K562 (cell line): ENCODE measurements around the gene IL34. TPM values are rescaled to one million over a fixed set of nuclear protein-coding genes. Genes with fewer than 3 reads are reported as not detected.

Source experiments
- ATAC-seq: fragments of 200-7000 bp; cut with Tn5 transposase; 3 replicates; pipeline ENCODE4 v1.9.1; 2020; ENCODE audit warnings: moderate library complexity
- BruUV-seq: library from RNA; stranded (reverse); fragments of 400-500 nt; replicated peaks from 2 replicates; lab custom pipeline; 2021; lab: Mats Ljungman, UMichigan
- CTCF ChIA-PET: fragments of 300-600 bp; formaldehyde crosslinking; extraction: SDS; loops from one replicate; lab custom pipeline; 2021; ENCODE audit warnings: low intra/inter-chr PET ratio; lab: Yijun Ruan, JAX
- POLR2A ChIA-PET: fragments of 300-600, 350-650 bp; sonication (Branson Sonifier 250); formaldehyde crosslinking; extraction: SDS; loops from one replicate; lab custom pipeline; 2021; ENCODE audit warnings: antibody characterized with exemption, inconsistent platforms; lab: Yijun Ruan, JAX
- DNase-seq, 4 experiments: peaks; one replicate each; pipeline versions ENCODE4 v3.0.0 to v3.0.0-alpha.2; 2011 to 2018; ENCODE audit warnings: low spot score in 3 of 4, mixed read lengths in 3 of 4; ENCODE audit errors: extremely low read depth in 1 of 4
- FAIRE-seq: peaks from 2 replicates; lab custom pipeline; 2011; peaks lifted over from hg19 to GRCh38; lab: Jason Lieb, UNC
- H2AFZ ChIP-seq: 2 replicates; pipeline ENCODE4 v1.6.0; 2011; ENCODE audit warnings: low read depth, low read length, control low read depth, inconsistent platforms
- H3K27ac ChIP-seq: fragments of 200-600 bp; 3 replicates; pipeline ENCODE4 v1.8.0; 2011; ENCODE audit warnings: low read depth, mild to moderate bottlenecking, control low read depth, inconsistent platforms, low read length, moderate library complexity, mixed read lengths; ENCODE audit errors: extremely low read depth
- H3K27me3 ChIP-seq, 2 experiments: fragments of 300-600 bp in 1 of 2; 2 replicates in 1 of 2; 3 replicates in 1 of 2; pipeline versions ENCODE4 v1.6.0 to v1.8.0; 2011; ENCODE audit warnings: inconsistent platforms in 2 of 2, low read length in 2 of 2, mild to moderate bottlenecking in 1 of 2, mixed read lengths in 1 of 2, moderate library complexity in 1 of 2; ENCODE audit not compliant: control insufficient read depth in 2 of 2, insufficient read depth in 2 of 2
- H3K36me3 ChIP-seq: fragments of 300-600 bp; 3 replicates; pipeline ENCODE4 v1.8.0; 2011; ENCODE audit warnings: mild to moderate bottlenecking, low read length, inconsistent platforms; ENCODE audit not compliant: control insufficient read depth, insufficient read depth
- H3K4me1 ChIP-seq, 2 experiments: fragments of 200-600 bp in 1 of 2; replicated peaks in 1 of 2; 2 replicates in 1 of 2; 3 replicates in 1 of 2; pipeline versions ENCODE4 v1.5.1 to v1.8.0; 2011; ENCODE audit warnings: inconsistent platforms in 2 of 2, low read length in 2 of 2, mild to moderate bottlenecking in 1 of 2, mixed read lengths in 1 of 2, moderate library complexity in 1 of 2; ENCODE audit not compliant: control insufficient read depth in 2 of 2, insufficient read depth in 2 of 2
- H3K4me2 ChIP-seq: 2 replicates; pipeline ENCODE4 v1.6.1; 2011; ENCODE audit warnings: low read length, control low read depth, inconsistent platforms, mixed read lengths; ENCODE audit not compliant: insufficient read depth
- H3K4me3 ChIP-seq: fragments of 200-600 bp; sonication (generic), shearing (Covaris generic); 2 replicates; pipeline ENCODE4 v1.5.1; 2016; ENCODE audit warnings: control low read depth, inconsistent platforms
- H3K79me2 ChIP-seq: fragments of 200-600 bp; 3 replicates; pipeline ENCODE4 v1.8.0; 2011; ENCODE audit warnings: low read length, inconsistent platforms; ENCODE audit not compliant: control insufficient read depth, insufficient read depth
- H3K9ac ChIP-seq, 2 experiments: 2 replicates each; pipeline versions ENCODE4 v1.6.0 to v1.6.1; 2011; ENCODE audit warnings: low read depth in 2 of 2, low read length in 2 of 2, control low read depth in 1 of 2, inconsistent platforms in 1 of 2, mild to moderate bottlenecking in 1 of 2, mixed read lengths in 1 of 2; ENCODE audit not compliant: insufficient read depth in 1 of 2
- H3K9me1 ChIP-seq: one replicate; pipeline ENCODE4 v1.6.0; 2011; ENCODE audit warnings: inconsistent platforms, mild to moderate bottlenecking, low read length, moderate library complexity; ENCODE audit not compliant: control insufficient read depth, insufficient read depth
- H3K9me3 ChIP-seq: replicated peaks from 2 replicates; pipeline ENCODE4 v1.5.1; 2011; ENCODE audit warnings: low read depth, low read length, inconsistent platforms; ENCODE audit not compliant: control insufficient read depth, insufficient read depth
- H4K20me1 ChIP-seq: replicated peaks from 2 replicates; pipeline ENCODE4 v1.6.1; 2011; ENCODE audit warnings: low read length, inconsistent platforms, mixed read lengths; ENCODE audit not compliant: control insufficient read depth, insufficient read depth
- ATF2 ChIP-seq: sonication (generic); formaldehyde crosslinking; IDR thresholded peaks from 2 replicates; pipeline ENCODE4 v1.8.1; 2022; ENCODE audit warnings: missing genetic modification reagents
- ATF3 ChIP-seq, 2 experiments: fragments of 450-650 bp in 1 of 2; sonication (generic) in 1 of 2; formaldehyde crosslinking in 1 of 2; IDR thresholded peaks in 1 of 2; conservative IDR thresholded peaks in 1 of 2; 2 replicates each; pipeline versions ENCODE4 v1.6.1 to v1.8.1; 2016 to 2023; ENCODE audit warnings: mild to moderate bottlenecking in 2 of 2, moderate library complexity in 2 of 2, inconsistent platforms in 1 of 2, missing genetic modification reagents in 1 of 2
- BMI1 ChIP-seq: fragments of 150-350 bp; IDR thresholded peaks from 2 replicates; pipeline ENCODE4 v1.6.1; 2014; ENCODE audit warnings: low read length
- ELK3 ChIP-seq: fragments of 450-650 bp; formaldehyde crosslinking; IDR thresholded peaks from 2 replicates; pipeline ENCODE4 v1.4.0; 2020; ENCODE audit warnings: mild to moderate bottlenecking
- HMGN3 ChIP-seq: IDR thresholded peaks from 2 replicates; pipeline ENCODE4 v1.6.1; 2011; ENCODE audit warnings: borderline replicate concordance, low read depth, mild to moderate bottlenecking, mixed read lengths, low read length; ENCODE audit not compliant: insufficient read length; ENCODE audit errors: extremely low read depth
- KAT2B ChIP-seq: IDR thresholded peaks from one replicate; pipeline ENCODE4 v1.6.1; 2012; ENCODE audit warnings: low read depth, mild to moderate bottlenecking, control low read depth, inconsistent platforms, low read length, moderate library complexity
- MXD1 ChIP-seq: fragments of 250-450 bp; sonication (Bioruptor Pico); IDR thresholded peaks from 2 replicates; pipeline ENCODE4 v1.8.0; 2021; ENCODE audit warnings: borderline replicate concordance, mild to moderate bottlenecking, moderate library complexity; ENCODE audit not compliant: poor library complexity, severe bottlenecking
- PCBP2 ChIP-seq: fragments of 200-400 bp; formaldehyde crosslinking; IDR thresholded peaks from 2 replicates; pipeline ENCODE4 v1.6.1; 2018; ENCODE audit warnings: low read length, low read depth, mild to moderate bottlenecking, moderate library complexity; ENCODE audit not compliant: poor library complexity, severe bottlenecking
- PHTF2 ChIP-seq: fragments of 250-450 bp; sonication (Bioruptor Pico); IDR thresholded peaks from 2 replicates; pipeline ENCODE4 v1.5.0; 2021; ENCODE audit warnings: mild to moderate bottlenecking
- POLR2A ChIP-seq: fragments of 450-650 bp; conservative IDR thresholded peaks from 2 replicates; pipeline ENCODE4 v1.6.1; 2016
- POLR2AphosphoS5 ChIP-seq: IDR thresholded peaks from 2 replicates; pipeline ENCODE4 v1.6.1; 2011; ENCODE audit warnings: mild to moderate bottlenecking, low read depth, low read length, moderate library complexity; ENCODE audit not compliant: control insufficient read depth, insufficient read depth
- TBL1XR1 ChIP-seq, 2 experiments: IDR thresholded peaks; 2 replicates each; pipeline ENCODE4 v1.6.1; 2012; ENCODE audit warnings: improper control_type of control experiment in 2 of 2, low read length in 2 of 2, mild to moderate bottlenecking in 1 of 2
- ZNF699 ChIP-seq: fragments of 250-450 bp; sonication (Bioruptor Pico); IDR thresholded peaks from 2 replicates; pipeline ENCODE4 v1.8.0; 2021; ENCODE audit warnings: mild to moderate bottlenecking, moderate library complexity; ENCODE audit not compliant: insufficient replicate concordance
- WGBS: fragments of 100-300 bp; shearing (Covaris generic); methylation state at CpG from one replicate; pipeline ENCODE4 v1.1.6; 2016; ENCODE audit warnings: low coverage, mixed read lengths; ENCODE audit not compliant: insufficient coverage; ENCODE audit errors: missing lambda C conversion rate; 5-methylcytosine and 5-hydroxymethylcytosine counted together
- in situ Hi-C: fragments of 300-500 bp; cut with MboI; formaldehyde crosslinking; loops from 4 replicates; pipeline ENCODE4 v1.15.0; 2018; ENCODE audit warnings: inconsistent platforms, mixed read lengths
- intact Hi-C: fragments of 100-400 bp; cut with micrococcal nuclease; formaldehyde crosslinking; loops from 2 replicates; pipeline ENCODE4 v1.14.2; 2022
- polyA plus RNA-seq, 8 experiments: library from polyadenylated mRNA; depleted of rRNA in 4 of 8; stranded (reverse) in 5 of 8; unstranded in 3 of 8; fragments of >200 nt; fragmentation: Nextera tagmentation in 2 of 8; fragmentation: Illumina TruSeq in 1 of 8; extraction: Ambion mirVana in 2 of 8; extraction: Trizol in 1 of 8; gene quantifications; 2 replicates each; pipeline versions ENCODE4 v1.2.1 to v1.2.3, GENCODE V29; 2011 to 2014; ENCODE audit warnings: inconsistent platforms in 1 of 8, missing spikeins in 1 of 8
- total RNA-seq, 7 experiments: library from RNA; depleted of rRNA in 6 of 7; stranded (reverse); fragments of >200 nt in 6 of 7; fragmentation: Illumina TruSeq in 2 of 7; extraction: Trizol in 2 of 7; gene quantifications; 2 replicates each; pipeline versions ENCODE4 v1.2.1 to v1.2.3, GENCODE V29; 2011 to 2021; ENCODE audit warnings: low replicate concordance in 1 of 7

Gene IL34
- total and polyA plus RNA-seq, 9 of the 15 experiments (the other 6 are each of a cell fraction or from before 2014, with no cell fraction given): 0.07 to 0.18 (median 0.10) TPM; not detected in 6

- CTCF ChIA-PET: no interaction called here
- Histone ChIP-seq H2AFZ (no peak overlapping the region), H3K79me2 (peaks cover 49% of the 10 kb centered on the region), H3K4me1 (peaks cover 15 to 76% of the 10 kb centered on the region in 2 experiments), H3K27me3 (no peaks in the 10 kb centered on the region), H3K9ac (peak overlapping the region in 1 of 2 experiments; percentile 85; a peak in 2 of 4 replicates), H3K9me3 (no peaks in the 10 kb centered on the region), H3K4me2 (no peak overlapping the region), H4K20me1 (peaks cover 12% of the 10 kb centered on the region; the same call in 1 of the 2 replicates), H3K36me3 (peaks cover 62% of the 10 kb centered on the region; the same call in 2 of the 3 replicates), H3K4me3 (no peak overlapping the region), H3K27ac (no peak overlapping the region), H3K9me1 (no peaks in the 10 kb centered on the region)
- in situ Hi-C loops (no loop called here), intact Hi-C loops (no loop called here)
- ATAC-seq: no peak
- POLR2A ChIA-PET: no interaction called here
- no peak for FAIRE-seq
- no peak for DNase-seq
- BruUV-seq: no TSS peak
- WGBS: 78% methylated on average over 11 of the region's 14 CpGs
- TF ChIP-seq ELK3: no peak
- no peak for TF ChIP-seq HMGN3
- no peak for TF ChIP-seq TBL1XR1 (IDR thresholded peaks at IDR 0.05; ENCODE audit: low read length in 2 of 2)
- no peak for TF ChIP-seq PCBP2
- no peak for TF ChIP-seq MXD1 (CRISPR knock-in tag)
- TF ChIP-seq POLR2AphosphoS5: no peak
- no peak for TF ChIP-seq ZNF699
- TF ChIP-seq POLR2A: no peak
- TF ChIP-seq PHTF2: no peak
- no peak for TF ChIP-seq ATF2
- no peak for TF ChIP-seq BMI1
- TF ChIP-seq ATF3 (IDR thresholded peaks at IDR 0.05): no peak
- TF ChIP-seq ATF3 (CRISPR knock-in tag; conservative IDR thresholded peaks at IDR 0.05): no peak
- TF ChIP-seq KAT2B: no peak
These were observed 36.1 kb downstream of the IL34 start for GRCh38 chr16:70682239-70683145.
